Uterus (tissue), 4 donors: ENCODE data around the gene ARSI. TPM values are rescaled to one million over a fixed set of nuclear protein-coding genes. Genes with fewer than 3 reads are reported as not detected.

Experiments used
- DNase-seq, 2 donors: peaks; one replicate each; pipeline ENCODE4 v3.0.0-alpha.2; 2019 to 2020
- H3K27ac ChIP-seq, 2 donors: fragments of 200-600 bp; sonication (generic); 1 replicate in 1 of 2; 2 replicates in 1 of 2; pipeline ENCODE4 v1.5.1; 2016 to 2018
- H3K27me3 ChIP-seq, 2 donors: fragments of 200-600 bp; sonication (generic); one replicate each; pipeline ENCODE4 v1.5.1; 2018 to 2019; ENCODE audit warnings: control low read depth in 1 of 2
- H3K36me3 ChIP-seq, 2 donors: fragments of 200-600 bp; sonication (generic); one replicate each; pipeline ENCODE4 v1.5.1; 2019; ENCODE audit warnings: control low read depth in 1 of 2
- H3K4me1 ChIP-seq, 2 donors: fragments of 200-600 bp; sonication (generic); one replicate each; pipeline ENCODE4 v1.5.1; 2018 to 2019; ENCODE audit warnings: control low read depth in 1 of 2
- H3K4me3 ChIP-seq, 2 donors: fragments of 200-600 bp; sonication (generic); 1 replicate in 1 of 2; 2 replicates in 1 of 2; pipeline ENCODE4 v1.5.1; 2018 to 2019; ENCODE audit warnings: mild to moderate bottlenecking in 1 of 2
- H3K9me3 ChIP-seq, 2 donors: fragments of 200-600 bp; sonication (generic); one replicate each; pipeline ENCODE4 v1.5.1; 2019; ENCODE audit warnings: control low read depth in 1 of 2
- CTCF ChIP-seq, 4 experiments: fragments of 200-600 bp in 2 of 4; fragments of 450-650 bp in 2 of 4; sonication (generic) in 2 of 4; IDR thresholded peaks; one replicate each; pipeline ENCODE4 v1.5.1; 2016 to 2019; ENCODE audit warnings: antibody characterized with exemption in 4 of 4, mild to moderate bottlenecking in 2 of 4, moderate library complexity in 1 of 4
- POLR2A ChIP-seq, 2 donors: fragments of 450-650 bp; IDR thresholded peaks; one replicate each; pipeline ENCODE4 v1.6.1; 2016; ENCODE audit warnings: antibody characterized with exemption in 2 of 2, mild to moderate bottlenecking in 1 of 2, moderate library complexity in 1 of 2
- intact Hi-C: fragments of 100-400 bp; cut with DNase I; formaldehyde crosslinking; loops from one replicate; pipeline ENCODE4 v1.15.1; 2023; ENCODE audit warnings: low total_unique reads
- total RNA-seq, 4 donors: library from RNA; depleted of rRNA in 3 of 4; stranded (reverse); fragments of >200 nt in 3 of 4; gene quantifications; one replicate each; pipeline versions ENCODE4 v1.1.0 to v1.2.4, GENCODE V29; 2014 to 2023
- donor health status: DM: yes; HTN: yes; CAD: no.

The ARSI gene
- total RNA-seq, 4 donors from 2014 or later, result 4.3 to 15.1 (median 5.7) TPM

GRCh38 chr5:150341989-150342388 lies 39.3 kb upstream of the ARSI start:
- DNase-seq, result no peak
- no peaks in the 10 kb centered on the region for H3K9me3 ChIP-seq
- H3K27ac ChIP-seq, result no peak overlapping the region
- no peaks in the 10 kb centered on the region for H3K36me3 ChIP-seq
- intact Hi-C loops, result loop anchor here (10.0 kb wide), 1 partner anchor 67 kb away; no protein-coding TSS in a partner anchor
- no peak overlapping the region for H3K4me3 ChIP-seq
- no peak for TF ChIP-seq CTCF (IDR thresholded peaks at IDR 0.05)
- no peak for TF ChIP-seq POLR2A (IDR thresholded peaks at IDR 0.05)
- H3K27me3 ChIP-seq, result no peaks in the 10 kb centered on the region
- no peaks in the 10 kb centered on the region for H3K4me1 ChIP-seq

- TF ChIP-seq POLR2A (IDR thresholded peaks at IDR 0.05) (no peak), CTCF (IDR thresholded peaks at IDR 0.05) (no peak)
- no peaks in the 10 kb centered on the region for H3K4me1 ChIP-seq
- H3K4me3 ChIP-seq, result no peak overlapping the region
- no peaks in the 10 kb centered on the region for H3K27me3 ChIP-seq
- intact Hi-C loops, result loop anchor here (10.0 kb wide), 1 partner anchor 67 kb away; no protein-coding TSS in a partner anchor
- H3K9me3 ChIP-seq, result no peaks in the 10 kb centered on the region
- H3K36me3 ChIP-seq, result no peaks in the 10 kb centered on the region
- no peak for DNase-seq
- H3K27ac ChIP-seq, result no peak overlapping the region
Observed at GRCh38 chr5:150341331-150341730, 38.6 kb upstream of the ARSI start.

GRCh38 chr5:150340614-150341255 lies 38.0 kb upstream of the ARSI start:
- no peak for DNase-seq
- no peaks in the 10 kb centered on the region for H3K9me3 ChIP-seq
- H3K36me3 ChIP-seq, result no peaks in the 10 kb centered on the region
- TF ChIP-seq CTCF (IDR thresholded peaks at IDR 0.05) (no peak), POLR2A (IDR thresholded peaks at IDR 0.05) (no peak)
- H3K4me1 ChIP-seq, result no peaks in the 10 kb centered on the region
- no peak overlapping the region for H3K4me3 ChIP-seq
- H3K27ac ChIP-seq, result no peak overlapping the region
- intact Hi-C loops, result loop anchor here (10.0 kb wide), 1 partner anchor 66 kb away; no protein-coding TSS in a partner anchor
- no peaks in the 10 kb centered on the region for H3K27me3 ChIP-seq

DNA sequence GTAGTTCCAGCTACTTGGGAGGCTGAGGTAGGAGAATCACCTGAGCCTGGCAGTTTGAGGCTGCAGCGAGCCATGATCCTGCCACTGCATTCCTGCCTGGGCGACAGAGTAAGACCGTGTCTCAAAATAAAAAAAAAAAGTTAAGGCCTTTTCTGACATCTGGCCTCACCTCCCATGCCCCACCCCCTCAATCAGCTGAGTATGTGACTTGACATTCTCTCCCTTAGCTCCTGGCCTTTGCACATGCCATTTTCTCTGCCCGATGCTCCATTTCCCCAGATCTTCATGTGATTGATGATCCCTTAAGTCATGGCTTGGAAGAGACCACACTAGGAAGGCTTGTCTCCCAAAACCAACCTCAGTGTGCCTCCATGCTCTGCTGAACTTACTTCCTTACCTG lies 37.1 kb upstream of the ARSI start:
- no peak overlapping the region for H3K4me3 ChIP-seq
- no peaks in the 10 kb centered on the region for H3K27me3 ChIP-seq
- H3K27ac ChIP-seq, result no peak overlapping the region
- H3K9me3 ChIP-seq, result no peaks in the 10 kb centered on the region
- H3K4me1 ChIP-seq, result no peaks in the 10 kb centered on the region
- DNase-seq, result no peak
- TF ChIP-seq POLR2A (IDR thresholded peaks at IDR 0.05) (no peak), CTCF (IDR thresholded peaks at IDR 0.05) (no peak)
- intact Hi-C loops, result loop anchor here (10.0 kb wide), 1 partner anchor 65 kb away; no protein-coding TSS in a partner anchor
- H3K36me3 ChIP-seq, result no peaks in the 10 kb centered on the region

DNA sequence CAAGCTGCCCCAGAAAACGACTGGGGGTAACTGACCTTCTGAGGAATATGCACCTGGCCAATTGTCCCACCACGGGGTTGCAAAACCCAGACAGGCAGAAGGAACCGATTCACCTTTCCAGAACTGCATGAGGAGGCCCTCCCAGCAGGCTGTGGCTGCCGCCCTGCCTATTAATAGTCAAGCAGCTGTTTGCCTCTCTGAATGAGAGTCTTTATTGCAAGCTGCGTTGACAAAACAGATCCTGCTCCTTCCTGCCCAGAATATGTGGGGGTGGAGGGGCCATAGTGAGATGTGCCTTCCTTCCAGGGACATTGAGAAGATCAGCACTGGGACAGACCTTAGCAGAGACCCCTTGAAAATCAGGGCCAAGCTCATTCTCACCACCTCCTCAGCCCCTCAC lies 36.5 kb upstream of the ARSI start:
- Histone ChIP-seq H3K4me3 (no peak overlapping the region), H3K27me3 (no peaks in the 10 kb centered on the region), H3K9me3 (no peaks in the 10 kb centered on the region), H3K4me1 (no peaks in the 10 kb centered on the region), H3K36me3 (no peaks in the 10 kb centered on the region), H3K27ac (no peak overlapping the region)
- no peak for DNase-seq
- intact Hi-C loops, result no loop called here
- TF ChIP-seq CTCF (IDR thresholded peaks at IDR 0.05) (no peak), POLR2A (IDR thresholded peaks at IDR 0.05) (no peak)
